Activated T-cell treated with anti-CD3 and anti-CD28 coated beads, Interleukin-2, amount 50 U/mL, for 4 hours (primary cell): ENCODE data around the gene DTX2. TPM values are rescaled to one million over a fixed set of nuclear protein-coding genes. Genes with fewer than 3 reads are reported as not detected.
"Not testable (repeated sequence)": the region's sequence is repeated elsewhere in the genome, so short reads cannot be mapped to it uniquely, and the experiment has no call there.

Source experiments
- ATAC-seq, 2 donors: fragments of 200-7000 bp; cut with Tn5 transposase; one replicate each; pipeline ENCODE4 v1.10.0; 2021
- DNase-seq: peaks from one replicate; pipeline ENCODE4 v3.0.0-alpha.2; 2020
- H3K27me3 Mint-ChIP-seq: one replicate; pipeline ENCODE4 v1.8.0; 2021; ENCODE audit warnings: low read depth, mixed read lengths
- H3K36me3 Mint-ChIP-seq: one replicate; pipeline ENCODE4 v1.8.0; 2022; ENCODE audit warnings: mixed read lengths; ENCODE audit not compliant: insufficient read depth
- H3K4me1 Mint-ChIP-seq: one replicate; pipeline ENCODE4 v1.8.0; 2021; ENCODE audit warnings: low read depth, mixed read lengths
- H3K4me3 Mint-ChIP-seq: one replicate; pipeline ENCODE4 v1.8.0; 2021; ENCODE audit warnings: mild to moderate bottlenecking, moderate library complexity, mixed read lengths
- H3K9me3 Mint-ChIP-seq: one replicate; pipeline ENCODE4 v1.8.0; 2021; ENCODE audit warnings: mixed read lengths
- total RNA-seq, 3 donors: library from RNA; stranded (reverse); gene quantifications; one replicate each; pipeline ENCODE4 v1.2.1, GENCODE V29; 2021

DTX2 gene
- total RNA-seq, 3 donors from 2014 or later, result 17.7 to 25.7 (median 21.7) TPM

DNA sequence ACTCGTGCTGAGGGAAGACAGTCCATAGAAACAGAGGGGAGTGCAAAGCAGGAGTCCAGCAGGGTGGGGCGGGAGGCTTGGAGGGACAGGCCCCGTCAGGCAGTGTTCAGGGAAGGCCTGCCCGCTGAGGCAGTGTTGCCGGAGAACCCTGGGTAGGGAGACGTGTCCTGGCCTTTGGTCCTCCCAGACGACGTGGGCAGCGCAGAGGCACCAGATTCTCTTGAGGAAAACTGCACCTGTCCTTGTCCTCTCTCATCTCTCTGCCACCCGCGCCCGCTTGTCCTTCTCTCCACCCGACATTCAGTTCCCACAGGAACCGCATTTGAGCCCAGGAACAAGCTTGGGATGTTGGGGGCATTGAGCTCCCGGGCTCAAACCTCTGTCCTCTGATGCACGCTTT lies 34.2 kb downstream of the DTX2 start:
- not testable (repeated sequence) for DNase-seq

DNA sequence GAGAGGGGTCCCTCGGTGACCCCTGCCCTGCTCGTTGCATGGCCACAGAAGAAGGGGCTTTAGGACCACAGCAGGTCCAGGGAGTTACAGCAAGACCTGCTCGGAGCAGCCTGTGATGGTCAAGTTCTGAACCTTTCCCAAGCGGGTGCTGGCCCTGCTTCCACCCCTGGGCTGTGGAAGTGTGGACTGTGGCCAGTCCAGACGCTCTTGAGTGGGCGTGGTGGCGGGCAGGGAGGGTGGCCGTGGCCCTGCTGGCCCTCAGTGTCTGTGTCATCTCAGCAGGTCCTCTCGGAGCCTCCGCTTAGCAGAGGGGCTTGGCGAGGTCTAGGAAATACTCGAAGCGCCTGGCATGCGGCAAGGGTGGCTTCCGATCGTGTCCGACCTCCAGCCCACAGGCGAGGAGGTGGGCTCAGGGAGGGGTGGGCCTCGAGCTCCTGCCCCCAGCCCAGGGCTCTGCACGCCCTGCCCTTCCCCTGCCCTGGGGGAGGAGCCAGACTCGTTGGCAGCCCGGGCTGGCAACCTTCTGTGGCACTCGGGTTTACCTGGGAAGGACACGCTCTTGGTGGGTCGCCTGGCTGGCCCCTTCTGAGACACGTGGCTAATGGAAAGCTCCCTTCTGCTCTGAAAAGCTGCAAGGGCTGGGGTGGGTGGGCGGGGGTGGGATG lies 36.5 kb downstream of the DTX2 start:
- H3K4me3 Mint-ChIP-seq, ATAC-seq, DNase-seq, H3K27me3 Mint-ChIP-seq, H3K9me3 Mint-ChIP-seq, H3K36me3 Mint-ChIP-seq, H3K4me1 Mint-ChIP-seq: not testable (repeated sequence)

More for the DNA sequence above, 34.2 kb downstream of the DTX2 start:
- H3K9me3 Mint-ChIP-seq, H3K36me3 Mint-ChIP-seq, H3K4me1 Mint-ChIP-seq, ATAC-seq, H3K27me3 Mint-ChIP-seq, H3K4me3 Mint-ChIP-seq: not testable (repeated sequence)

DNA sequence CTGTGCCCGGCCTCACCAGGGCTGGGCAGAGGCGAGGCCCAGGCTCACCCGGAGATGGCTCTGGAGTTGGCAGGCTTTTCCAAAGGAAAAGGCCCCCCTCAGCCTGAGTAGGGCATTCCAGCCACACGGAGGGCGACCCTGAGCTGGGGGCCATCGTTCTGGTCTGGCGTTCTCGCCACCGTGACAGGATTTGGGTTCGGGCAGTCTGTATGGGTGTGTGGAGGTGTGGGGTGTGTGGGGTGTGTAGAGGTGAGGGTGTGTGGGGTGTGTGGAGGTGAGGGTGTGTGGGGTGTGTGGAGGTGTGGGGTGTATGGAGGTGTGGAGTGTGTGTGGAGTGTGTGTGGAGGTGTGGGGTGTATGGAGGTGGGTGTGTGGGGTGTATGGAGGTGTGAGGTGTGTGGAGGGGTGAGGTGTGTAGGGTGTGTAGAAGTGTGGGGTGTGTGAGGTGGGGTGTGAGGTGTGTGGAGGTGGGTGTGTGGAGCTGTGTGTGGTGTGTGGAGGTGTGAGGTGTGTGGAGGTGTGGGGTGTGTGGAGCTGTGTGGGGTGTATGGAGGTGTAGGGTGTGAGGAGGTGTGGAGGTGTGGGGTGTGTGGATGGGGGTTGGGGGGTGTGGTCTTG lies 37.2 kb downstream of the DTX2 start:
- H3K4me1 Mint-ChIP-seq, ATAC-seq, H3K4me3 Mint-ChIP-seq, H3K36me3 Mint-ChIP-seq, H3K9me3 Mint-ChIP-seq, DNase-seq, H3K27me3 Mint-ChIP-seq: not testable (repeated sequence)

DNA sequence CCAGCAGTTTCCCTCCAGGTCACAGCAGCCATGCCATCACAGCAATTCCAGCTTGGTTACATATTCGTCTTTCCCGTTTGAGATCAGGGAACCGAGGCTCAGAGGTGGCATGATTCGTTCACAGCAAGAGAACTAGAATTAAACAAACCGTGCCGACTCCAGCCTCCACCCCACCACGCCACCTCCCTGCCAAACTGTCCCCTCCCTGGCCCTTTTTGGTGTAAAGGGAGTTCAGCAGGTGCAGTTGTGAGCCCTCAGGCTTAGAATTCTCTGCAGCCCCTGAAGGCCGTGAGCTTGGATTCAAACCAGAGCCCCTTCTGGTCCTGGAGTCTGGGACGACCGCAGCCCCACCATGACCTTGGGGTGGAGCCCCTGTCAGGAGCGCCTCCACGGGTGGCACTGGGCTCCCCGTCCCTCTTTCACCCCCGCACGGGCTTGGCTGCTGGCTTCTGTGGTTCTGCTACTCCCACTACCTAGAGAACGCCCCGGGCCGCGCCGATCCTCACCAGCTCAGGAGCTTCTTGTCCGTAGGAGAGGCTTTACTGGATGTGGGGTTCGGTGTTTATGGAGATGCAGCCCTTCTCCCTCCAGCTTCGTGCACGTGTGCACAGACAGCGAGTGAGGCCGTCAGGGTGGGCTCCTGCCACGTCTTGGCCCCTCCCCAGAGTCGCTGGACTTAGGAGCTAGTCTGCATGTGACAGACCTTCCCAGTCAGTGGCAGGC lies 37.9 kb downstream of the DTX2 start:
- not testable (repeated sequence) for H3K4me3 Mint-ChIP-seq, H3K9me3 Mint-ChIP-seq, ATAC-seq, DNase-seq, H3K4me1 Mint-ChIP-seq, H3K27me3 Mint-ChIP-seq, H3K36me3 Mint-ChIP-seq

DNA sequence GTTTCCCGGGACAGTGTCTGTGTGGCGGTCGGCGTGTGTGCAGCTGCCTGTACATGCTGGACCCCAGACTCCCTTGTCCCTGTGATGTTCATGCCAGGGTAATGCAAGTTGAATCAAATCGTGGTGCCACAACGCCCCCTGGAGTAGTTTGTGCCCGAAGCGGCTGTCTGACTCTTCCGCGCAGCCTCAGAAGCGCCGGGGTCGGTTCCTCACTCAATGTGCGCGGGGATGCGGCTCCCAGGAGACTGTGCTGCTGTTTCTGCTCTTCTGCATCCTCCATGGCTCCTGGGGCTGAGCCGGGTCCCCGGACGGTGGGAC lies 38.4 kb downstream of the DTX2 start:
- H3K27me3 Mint-ChIP-seq, H3K4me3 Mint-ChIP-seq, DNase-seq, H3K4me1 Mint-ChIP-seq, H3K9me3 Mint-ChIP-seq, H3K36me3 Mint-ChIP-seq: not testable (repeated sequence)
- peak; percentile 17 to 49 for ATAC-seq

DNA sequence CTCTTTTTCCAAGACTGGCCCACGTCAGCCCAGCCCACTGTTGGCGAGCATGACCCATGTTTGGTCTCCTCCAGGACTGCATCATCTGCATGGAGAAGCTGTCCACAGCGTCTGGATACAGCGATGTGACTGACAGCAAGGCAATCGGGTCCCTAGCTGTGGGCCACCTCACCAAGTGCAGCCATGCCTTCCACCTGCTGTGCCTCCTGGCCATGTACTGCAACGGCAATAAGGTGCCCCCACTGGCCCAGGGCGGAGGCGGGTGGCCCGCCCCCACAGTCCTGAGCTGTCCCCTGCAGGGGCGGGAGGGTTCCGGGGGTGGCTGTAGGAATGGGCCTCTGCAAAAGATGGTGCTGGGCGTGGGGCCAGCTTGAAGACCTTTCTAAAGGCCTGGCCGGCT lies 40.7 kb downstream of the DTX2 start:
- not testable (repeated sequence) for H3K4me1 Mint-ChIP-seq, H3K4me3 Mint-ChIP-seq, H3K27me3 Mint-ChIP-seq, H3K36me3 Mint-ChIP-seq, ATAC-seq, DNase-seq, H3K9me3 Mint-ChIP-seq

DNA sequence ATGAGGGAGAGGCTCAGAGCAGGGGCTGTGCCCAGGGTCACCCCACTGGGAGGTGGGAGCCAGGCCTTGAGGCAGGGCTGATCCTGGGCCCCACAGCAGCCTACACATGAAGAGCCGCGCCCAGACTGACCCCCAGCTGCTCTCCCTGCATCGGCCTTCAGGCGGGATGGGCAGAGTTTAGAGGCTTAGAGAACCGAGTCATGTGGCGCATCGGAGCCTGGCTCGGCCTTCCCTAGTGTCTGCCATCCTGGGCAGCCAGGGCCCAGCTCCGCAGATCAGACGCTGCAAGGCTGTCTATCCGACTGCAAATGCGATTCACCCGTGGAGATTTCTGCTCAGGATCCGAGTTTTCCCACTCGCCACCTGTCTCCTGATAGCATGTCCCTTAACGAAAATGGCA lies 41.3 kb downstream of the DTX2 start:
- H3K27me3 Mint-ChIP-seq, DNase-seq, ATAC-seq, H3K4me1 Mint-ChIP-seq, H3K4me3 Mint-ChIP-seq, H3K9me3 Mint-ChIP-seq, H3K36me3 Mint-ChIP-seq: not testable (repeated sequence)

DNA sequence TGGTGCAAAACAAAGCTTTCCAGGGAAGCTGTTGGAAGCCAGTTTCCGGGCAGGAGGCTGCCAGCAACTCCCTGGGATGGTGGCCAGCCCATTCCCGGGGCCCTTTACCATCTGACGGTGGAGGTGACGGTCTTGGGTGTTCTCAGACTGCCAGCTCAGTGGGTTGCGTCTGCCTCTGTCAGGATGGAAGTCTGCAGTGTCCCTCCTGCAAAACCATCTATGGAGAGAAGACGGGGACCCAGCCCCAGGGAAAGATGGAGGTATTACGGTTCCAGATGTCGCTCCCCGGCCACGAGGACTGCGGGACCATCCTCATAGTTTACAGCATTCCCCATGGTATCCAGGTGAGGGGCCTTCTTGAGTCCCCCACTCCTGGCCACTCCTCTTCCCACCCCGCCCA lies 41.7 kb downstream of the DTX2 start:
- not testable (repeated sequence) for H3K9me3 Mint-ChIP-seq, H3K27me3 Mint-ChIP-seq, H3K4me1 Mint-ChIP-seq, H3K36me3 Mint-ChIP-seq, DNase-seq, H3K4me3 Mint-ChIP-seq, ATAC-seq

DNA sequence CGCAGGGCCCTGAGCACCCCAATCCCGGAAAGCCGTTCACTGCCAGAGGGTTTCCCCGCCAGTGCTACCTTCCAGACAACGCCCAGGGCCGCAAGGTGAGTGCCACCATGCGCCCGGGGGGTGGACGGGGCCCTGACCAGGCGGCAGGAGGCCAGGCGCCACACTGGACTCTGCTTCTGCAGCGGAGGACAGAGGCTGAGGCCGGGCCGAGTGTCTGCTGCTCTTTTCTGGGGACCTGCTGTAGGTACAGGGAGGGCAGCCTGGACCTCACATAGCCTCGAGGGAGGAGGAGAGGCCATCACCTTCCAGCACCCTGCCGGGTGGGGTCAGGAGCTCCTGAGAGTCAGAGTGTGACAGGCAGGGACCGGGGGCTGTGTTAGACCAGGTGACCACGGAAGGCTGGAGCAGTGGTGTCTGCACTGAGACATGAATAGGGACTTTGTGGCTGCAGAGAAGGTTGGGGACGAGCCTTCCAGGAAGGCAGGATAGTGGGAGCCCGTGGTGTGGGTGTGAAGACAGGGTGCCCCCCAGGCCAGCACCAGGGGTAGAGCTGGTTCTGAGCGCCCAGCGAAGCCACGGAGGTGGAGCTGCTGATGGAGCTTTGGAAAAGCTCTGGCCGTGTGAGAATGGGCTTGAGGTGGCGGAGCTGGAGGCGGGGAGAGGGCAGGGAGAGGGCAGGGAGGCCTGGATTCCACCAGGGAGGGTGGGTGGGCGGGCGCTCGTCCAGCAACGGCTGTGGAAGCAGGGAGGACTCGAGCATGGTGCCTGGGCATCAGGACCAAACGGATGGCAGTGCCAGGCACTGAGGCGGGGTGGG lies 43.0 kb downstream of the DTX2 start:
- H3K4me1 Mint-ChIP-seq, H3K4me3 Mint-ChIP-seq, H3K27me3 Mint-ChIP-seq, H3K9me3 Mint-ChIP-seq, H3K36me3 Mint-ChIP-seq, ATAC-seq, DNase-seq: not testable (repeated sequence)

DNA sequence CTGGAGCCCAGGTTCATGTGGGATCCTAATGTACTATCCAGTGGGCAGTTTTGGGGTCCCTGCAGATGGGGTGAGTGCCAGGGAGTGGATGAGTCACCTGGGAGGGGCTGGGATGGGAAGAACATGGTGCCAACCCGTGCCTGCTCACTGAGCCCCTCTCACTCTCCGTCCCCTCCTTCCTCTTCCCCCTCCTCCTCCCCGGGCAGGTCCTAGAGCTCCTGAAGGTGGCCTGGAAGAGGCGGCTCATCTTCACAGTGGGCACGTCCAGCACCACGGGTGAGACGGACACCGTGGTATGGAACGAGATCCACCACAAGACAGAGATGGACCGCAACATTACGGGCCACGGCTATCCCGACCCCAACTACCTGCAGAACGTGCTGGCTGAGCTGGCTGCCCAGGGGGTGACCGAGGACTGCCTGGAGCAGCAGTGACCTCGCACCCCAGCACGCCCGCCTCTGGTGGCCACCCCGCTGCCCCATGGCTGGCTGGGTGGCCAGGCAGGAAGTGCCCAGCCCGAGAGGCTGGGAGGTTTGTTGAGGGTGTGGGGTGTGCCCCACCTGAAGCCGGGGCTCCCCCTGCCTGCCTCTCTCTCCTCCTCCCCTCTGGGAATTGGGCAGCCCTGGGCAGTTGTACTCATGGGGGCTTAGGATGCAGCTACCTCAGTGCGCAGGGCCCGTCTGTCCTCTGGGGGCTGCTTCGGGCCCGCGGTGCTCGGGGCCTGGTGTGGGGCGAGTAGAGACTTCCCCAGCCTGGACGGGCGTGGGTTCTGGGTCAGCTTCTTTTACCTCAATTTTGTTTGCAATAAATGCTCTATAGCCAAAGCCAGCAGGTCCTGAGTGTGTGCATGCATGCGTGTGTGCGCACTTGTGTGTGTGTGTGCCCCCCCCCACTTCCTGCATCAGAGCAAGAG lies 43.9 kb downstream of the DTX2 start:
- H3K36me3 Mint-ChIP-seq, result peaks cover 6% of the 10 kb centered on the region
- no peak for ATAC-seq

DNA sequence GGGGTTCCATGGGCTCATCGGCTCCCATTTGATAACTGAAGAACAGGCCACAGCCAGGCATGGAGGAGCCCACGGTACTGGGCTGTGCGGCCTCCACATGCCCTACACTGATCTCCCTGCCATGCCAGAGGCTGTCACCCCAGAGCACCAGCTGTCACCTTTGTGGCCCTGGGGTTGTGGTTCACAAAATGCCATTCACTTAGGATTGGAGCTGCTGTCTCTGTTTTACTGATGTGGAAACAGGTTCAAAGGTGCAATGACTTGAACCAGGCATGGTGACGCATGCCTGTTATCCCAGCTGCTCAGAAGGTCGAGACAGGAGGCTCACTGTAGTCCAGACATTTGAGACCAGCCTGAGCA lies 44.6 kb downstream of the DTX2 start:
- Mint-ChIP-seq H3K9me3 (no peaks in the 10 kb centered on the region), H3K36me3 (peaks cover 6% of the 10 kb centered on the region), H3K27me3 (no peaks in the 10 kb centered on the region), H3K4me3 (no peak overlapping the region), H3K4me1 (peaks cover 3% of the 10 kb centered on the region)
- DNase-seq (no peak), ATAC-seq (no peak)

More for the DNA sequence above, 43.9 kb downstream of the DTX2 start:
- no peaks in the 10 kb centered on the region for H3K27me3 Mint-ChIP-seq
- peaks cover 3% of the 10 kb centered on the region for H3K4me1 Mint-ChIP-seq
- H3K9me3 Mint-ChIP-seq, result no peaks in the 10 kb centered on the region
- DNase-seq, result no peak
- no peak overlapping the region for H3K4me3 Mint-ChIP-seq

DNA sequence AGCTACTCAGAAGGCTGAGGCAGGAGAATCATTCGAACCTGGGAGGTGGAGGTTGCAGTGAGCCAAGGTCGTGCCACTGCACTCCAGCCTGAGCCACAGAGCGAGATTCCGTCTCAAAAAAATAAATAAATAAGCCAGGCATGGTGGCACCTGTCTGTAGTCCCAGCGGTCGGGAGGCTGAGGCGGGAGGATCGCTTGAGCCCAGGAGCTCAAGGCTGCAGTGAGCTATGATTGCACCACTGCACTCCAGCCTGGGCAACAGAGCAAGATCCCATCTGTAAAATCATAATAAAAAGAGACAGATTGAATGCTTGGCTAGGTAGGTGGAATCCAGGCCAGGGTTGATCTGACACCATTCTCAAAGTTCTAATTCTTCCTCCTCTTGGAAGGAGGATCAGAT lies 45.1 kb downstream of the DTX2 start:
- H3K27me3 Mint-ChIP-seq, H3K4me3 Mint-ChIP-seq, H3K9me3 Mint-ChIP-seq, H3K36me3 Mint-ChIP-seq, H3K4me1 Mint-ChIP-seq, DNase-seq, ATAC-seq: not testable (repeated sequence)

DNA sequence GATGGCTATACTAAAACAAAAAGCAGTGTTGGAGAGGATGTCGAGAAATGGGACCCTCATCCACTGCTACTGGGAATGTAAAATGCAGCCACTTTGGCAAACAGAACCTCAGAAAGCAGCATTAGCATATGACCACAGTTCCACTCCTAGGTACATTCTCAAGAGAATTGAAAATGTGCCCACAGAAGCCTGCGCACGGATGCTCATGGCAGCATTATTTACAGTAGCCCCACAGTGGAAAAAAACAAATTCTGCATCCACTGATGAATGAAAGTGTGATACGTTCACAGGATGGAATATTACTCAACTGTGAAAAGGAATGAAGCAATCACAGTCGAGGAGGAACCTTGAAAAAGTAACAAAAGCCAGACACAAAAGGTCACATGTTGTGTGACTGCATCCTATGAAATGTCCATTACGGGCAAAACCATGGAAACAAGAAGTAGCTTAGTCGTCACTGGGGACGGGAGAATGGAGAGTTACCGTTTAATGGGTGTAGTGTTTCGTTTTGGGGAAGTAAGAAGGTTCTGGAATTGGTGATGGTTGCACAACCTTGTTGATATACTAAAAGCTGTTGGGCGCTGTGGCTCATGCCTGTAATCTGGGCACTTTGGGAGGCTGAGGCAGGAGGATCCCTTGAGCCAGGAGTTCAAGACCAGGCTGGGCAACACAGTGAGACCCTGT lies 46.4 kb downstream of the DTX2 start:
- DNase-seq, result no peak
- H3K36me3 Mint-ChIP-seq, result peaks cover 2% of the 10 kb centered on the region
- no peak for ATAC-seq
- H3K4me3 Mint-ChIP-seq, result no peak overlapping the region
- no peaks in the 10 kb centered on the region for H3K9me3 Mint-ChIP-seq
- no peaks in the 10 kb centered on the region for H3K27me3 Mint-ChIP-seq
- peaks cover 3% of the 10 kb centered on the region for H3K4me1 Mint-ChIP-seq
